GM12878 (cell line): ENCODE measurements around the gene SLC30A7. TPM values are rescaled to one million over a fixed set of nuclear protein-coding genes. Genes with fewer than 3 reads are reported as not detected.
"Not testable (repeated sequence)": the region's sequence is repeated elsewhere in the genome, so short reads cannot be mapped to it uniquely, and the experiment has no call there.

Source experiments
- ATAC-seq: fragments of 200-7000 bp; cut with Tn5 transposase; 3 replicates; pipeline ENCODE4 v1.9.1; 2020; ENCODE audit warnings: mild to moderate bottlenecking, moderate library complexity
- BruUV-seq: library from RNA; stranded (reverse); fragments of 400-500 nt; replicated peaks from 2 replicates; lab custom pipeline; 2021; lab: Mats Ljungman, UMichigan
- CTCF ChIA-PET: fragments of 300-600 bp; sonication (Branson Sonifier 250); formaldehyde crosslinking; extraction: SDS; loops from one replicate; lab custom pipeline; 2021; ENCODE audit warnings: inconsistent platforms; lab: Yijun Ruan, JAX
- POLR2A ChIA-PET: fragments of 350-600 bp; formaldehyde crosslinking; extraction: SDS; loops from one replicate; lab custom pipeline; 2021; ENCODE audit warnings: inconsistent platforms; lab: Charles Lee
- RAD21 ChIA-PET: fragments of 300-600 bp; sonication (Branson Sonifier 250); formaldehyde crosslinking; loops from one replicate; lab custom pipeline; 2023; ENCODE audit warnings: antibody characterized with exemption; ENCODE audit not compliant: unreplicated experiment; lab: Charles Lee
- SMC1A ChIA-PET: fragments of 300-600 bp; sonication (Branson Sonifier 250); formaldehyde crosslinking; loops from one replicate; lab custom pipeline; 2023; ENCODE audit not compliant: unreplicated experiment, uncharacterized antibody; lab: Charles Lee
- DNase-seq: peaks from one replicate; pipeline ENCODE4 v3.0.0-alpha.2; 2011; ENCODE audit warnings: low read depth, low spot score
- FAIRE-seq: peaks from 3 replicates; lab custom pipeline; 2011; peaks lifted over from hg19 to GRCh38; lab: Jason Lieb, UNC
- H2AFZ ChIP-seq: 2 replicates; pipeline ENCODE4 v1.6.0; 2011; ENCODE audit warnings: low read depth, low read length, control low read depth; ENCODE audit not compliant: control insufficient read depth
- H3K27ac ChIP-seq: 2 replicates; pipeline ENCODE4 v1.5.1; 2011; ENCODE audit warnings: control low read depth; ENCODE audit not compliant: control insufficient read depth, insufficient read depth
- H3K27me3 ChIP-seq, 2 experiments: replicated peaks in 1 of 2; 2 replicates each; pipeline versions ENCODE4 v1.6.0 to v1.6.1; 2011; ENCODE audit warnings: low read length in 1 of 2; ENCODE audit not compliant: control insufficient read depth in 2 of 2, insufficient read depth in 2 of 2
- H3K36me3 ChIP-seq, 2 experiments: 2 replicates each; pipeline ENCODE4 v1.5.1; 2011; ENCODE audit warnings: low read length in 1 of 2; ENCODE audit not compliant: control insufficient read depth in 2 of 2, insufficient read depth in 2 of 2
- H3K4me1 ChIP-seq: 2 replicates; pipeline ENCODE4 v1.6.1; 2011; ENCODE audit warnings: mild to moderate bottlenecking, low read length, moderate library complexity, mixed read lengths; ENCODE audit not compliant: control insufficient read depth, insufficient read depth
- H3K4me2 ChIP-seq: 2 replicates; pipeline ENCODE4 v1.6.0; 2011; ENCODE audit warnings: control low read depth; ENCODE audit not compliant: control insufficient read depth, insufficient read depth
- H3K4me3 ChIP-seq: fragments of 200-600 bp; sonication (generic); 2 replicates; pipeline ENCODE4 v1.5.1; 2016
- H3K79me2 ChIP-seq: 2 replicates; pipeline ENCODE4 v1.6.0; 2011; ENCODE audit warnings: low read length; ENCODE audit not compliant: control insufficient read depth, insufficient read depth
- H3K9ac ChIP-seq: 2 replicates; pipeline ENCODE4 v1.8.0; 2011; ENCODE audit warnings: low read length, control low read depth, mixed read lengths; ENCODE audit not compliant: control insufficient read depth, insufficient read depth
- H3K9me3 ChIP-seq: replicated peaks from 3 replicates; pipeline ENCODE4 v1.5.1; 2011; ENCODE audit warnings: mild to moderate bottlenecking, low read length; ENCODE audit not compliant: control insufficient read depth, insufficient read depth
- H4K20me1 ChIP-seq: 2 replicates; pipeline ENCODE4 v1.6.0; 2011; ENCODE audit not compliant: control insufficient read depth, insufficient read depth
- POLR2A ChIP-seq: IDR thresholded peaks from 2 replicates; pipeline ENCODE4 v1.6.1; 2011; ENCODE audit warnings: low read depth, mild to moderate bottlenecking, low read length
- REST ChIP-seq: IDR thresholded peaks from 2 replicates; pipeline ENCODE4 v1.6.1; 2012; ENCODE audit warnings: mild to moderate bottlenecking, low read depth, low read length
- SRF ChIP-seq, 2 experiments: IDR thresholded peaks; 2 replicates each; pipeline ENCODE4 v1.6.1; 2011; ENCODE audit warnings: low read depth in 2 of 2, low read length in 2 of 2, mild to moderate bottlenecking in 1 of 2, moderate library complexity in 1 of 2
- ZNF207 ChIP-seq: fragments of 450-650 bp; IDR thresholded peaks from 2 replicates; pipeline ENCODE4 v1.6.1; 2014; ENCODE audit warnings: antibody characterized with exemption, mild to moderate bottlenecking, borderline replicate concordance
- WGBS: methylation state at CpG from one replicate; pipeline ENCODE4 v1.1.6; 2016; ENCODE audit warnings: low lambda C conversion rate; ENCODE audit not compliant: insufficient replicate concordance, insufficient coverage; ENCODE audit errors: missing lambda C conversion rate; 5-methylcytosine and 5-hydroxymethylcytosine counted together
- in situ Hi-C: fragments of 300-500 bp; cut with MboI; formaldehyde crosslinking; loops from 9 replicates; pipeline ENCODE4 v1.14.3; 2018; ENCODE audit warnings: mixed read lengths
- intact Hi-C: fragments of 100-400 bp; cut with micrococcal nuclease; formaldehyde crosslinking; loops from one replicate; pipeline ENCODE4 v1.14.2; 2022; ENCODE audit not compliant: unreplicated experiment
- polyA plus RNA-seq, 11 experiments: library from polyadenylated mRNA; depleted of rRNA in 4 of 11; unstranded in 6 of 11; stranded (reverse) in 5 of 11; fragments of >200 nt; fragmentation: Nextera tagmentation in 4 of 11; fragmentation: Illumina TruSeq in 1 of 11; extraction: Ambion mirVana in 4 of 11; extraction: Trizol in 1 of 11; gene quantifications; 1 replicate in 1 of 11; 2 replicates in 10 of 11; pipeline versions ENCODE4 v1.2.1 to v1.2.3, GENCODE V29; 2011 to 2016; ENCODE audit warnings: inconsistent platforms in 2 of 11, missing spikeins in 2 of 11, low read depth in 1 of 11
- total RNA-seq, 4 experiments: library from RNA; depleted of rRNA in 3 of 4; stranded (reverse); fragments of >200 nt in 3 of 4; fragmentation: Illumina TruSeq in 1 of 4; extraction: Trizol in 1 of 4; gene quantifications; 2 replicates each; pipeline versions ENCODE4 v1.2.1 to v1.2.3, GENCODE V29; 2013 to 2021

SLC30A7 gene
- total and polyA plus RNA-seq, 10 of the 15 experiments (the other 5 are each of a cell fraction or from before 2014, with no cell fraction given) = 4.4 to 23.3 (median 16.9) TPM

- H3K4me3 ChIP-seq, H3K79me2 ChIP-seq: not testable (repeated sequence)
- TF ChIP-seq SRF (IDR thresholded peaks at IDR 0.05; ENCODE audit: low read depth in 2 of 2, low read length in 2 of 2) (0 out of 4 replicates have a peak, but pooled peaks of 1 of the 2 experiments have one; percentile 2), POLR2A (0 out of 2 replicates have a peak, but pooled peaks have one; percentile 27)
- TF ChIP-seq, all 136 proteins: peak for 2; not testable (repeated sequence) for 134
- BruUV-seq, RAD21 ChIA-PET, intact Hi-C loops, H3K27ac ChIP-seq, H4K20me1 ChIP-seq, H3K9ac ChIP-seq, H3K9me3 ChIP-seq, FAIRE-seq, H2AFZ ChIP-seq, H3K27me3 ChIP-seq, H3K4me2 ChIP-seq, H3K4me1 ChIP-seq, in situ Hi-C loops: not testable (repeated sequence)
- ChIA-PET POLR2A (interaction anchor here (1.0 kb wide), 1 partner anchor 11 kb away, joined by 3 read pairs; no protein-coding TSS in a partner anchor), SMC1A (interaction anchor here (1.1 to 1.4 kb wide), 2 partner anchors 9 to 339 kb away, joined by 3 read pairs; no protein-coding TSS in a partner anchor), CTCF (interaction anchor here (0.6 kb wide), 2 partner anchors 23 to 513 kb away, joined by 3 read pairs; no protein-coding TSS in a partner anchor)
- ATAC-seq (peak; percentile 73), DNase-seq (peak; percentile 24)
- H3K36me3 ChIP-seq = peaks cover 3 to 16% of the 10 kb centered on the region in 2 experiments; a peak in 3 of 4 replicates
- 53% methylated on average over 9 of the region's 9 CpGs for WGBS
These were observed 53.7 kb downstream of the SLC30A7 start for GRCh38 chr1:100949515-100950158.

GRCh38 chr1:100950337-100950736 is 54.4 kb downstream of the SLC30A7 start:
- no peak for ATAC-seq
- Histone ChIP-seq H3K4me1 (peaks cover 10% of the 10 kb centered on the region), H3K4me2 (no peak overlapping the region), H3K79me2 (no peaks in the 10 kb centered on the region; the same call in 1 of the 2 replicates), H4K20me1 (no peaks in the 10 kb centered on the region), H3K9me3 (peaks cover 4% of the 10 kb centered on the region; the same call in 2 of the 3 replicates), H3K27me3 (no peaks in the 10 kb centered on the region), H3K9ac (no peak overlapping the region), H2AFZ (no peak overlapping the region), H3K27ac (no peak overlapping the region), H3K36me3 (peaks cover 3 to 16% of the 10 kb centered on the region in 2 experiments; a peak in 3 of 4 replicates), H3K4me3 (no peak overlapping the region)
- intact Hi-C loops (no loop called here), in situ Hi-C loops (no loop called here)
- ChIA-PET POLR2A (no interaction called here), CTCF (interaction anchor here (1.4 kb wide), 1 partner anchor 29 kb away, joined by 3 read pairs; no protein-coding TSS in a partner anchor), SMC1A (interaction anchor here (0.9 to 1.2 kb wide), 3 partner anchors 9 to 72 kb away, joined by 3 read pairs; no protein-coding TSS in a partner anchor), RAD21 (no interaction called here)
- no peak for DNase-seq
- no peak for TF ChIP-seq REST
- no peak for TF ChIP-seq POLR2A
- no peak for TF ChIP-seq ZNF207
- no peak for FAIRE-seq
- BruUV-seq = no TSS peak
